GM21390 (cell line): ENCODE measurements around the gene CX3CR1.

Experiments used
- ATAC-seq: cut with Tn5 transposase; IDR thresholded peaks from one replicate; pipeline ENCODE4 v1.9.1; 2021; ENCODE audit not compliant: unreplicated experiment

The CX3CR1 gene

GRCh38 chr3:39226106-39226741 lies 53.6 kb downstream of the CX3CR1 start:
- peak; percentile 69 for ATAC-seq

- no peak for ATAC-seq
These were observed 55.5 kb downstream of the CX3CR1 start for GRCh38 chr3:39224288-39224687.

- no peak for ATAC-seq
These were observed 56.9 kb downstream of the CX3CR1 start for GRCh38 chr3:39222939-39223338.

GRCh38 chr3:39222462-39222861 lies 57.4 kb downstream of the CX3CR1 start:
- ATAC-seq = no peak

- peak; percentile 16 for ATAC-seq
These were observed 58.7 kb downstream of the CX3CR1 start for GRCh38 chr3:39221141-39221530.

- ATAC-seq = peak; percentile 37
These were observed 59.3 kb downstream of the CX3CR1 start for GRCh38 chr3:39220407-39221140.

GRCh38 chr3:39219702-39220101 lies 60.1 kb downstream of the CX3CR1 start:
- ATAC-seq = no peak

- peak; percentile 97 for ATAC-seq
These were observed 63.6 kb downstream of the CX3CR1 start for GRCh38 chr3:39216176-39216790.

GRCh38 chr3:39213613-39214012 lies 66.2 kb downstream of the CX3CR1 start:
- ATAC-seq = no peak
